ENCODE data around the gene MARS1.

The MARS1 gene

GRCh38 chr12:57548013-57548315 is 60.1 kb downstream of the MARS1 start (continued):
- TF ChIP-seq SCRT1 (tag by site-specific recombination; IDR thresholded peaks at IDR 0.05; ENCODE audit: borderline replicate concordance) (no peak), ZNF580 (tag by site-specific recombination; IDR thresholded peaks at IDR 0.05) (no peak), ZNF654 (tag by site-specific recombination; IDR thresholded peaks at IDR 0.05; ENCODE audit: low read depth) (no peak), ZBTB10 (tag by site-specific recombination; IDR thresholded peaks at IDR 0.05) (no peak), MYNN (tag by site-specific recombination; IDR thresholded peaks at IDR 0.05; ENCODE audit: borderline replicate concordance) (no peak), KLF17 (tag by site-specific recombination; IDR thresholded peaks at IDR 0.05) (no peak), ZNF366 (tag by site-specific recombination; conservative IDR thresholded peaks at IDR 0.05) (no peak), ZNF530 (tag by site-specific recombination; IDR thresholded peaks at IDR 0.05; ENCODE audit: low read depth) (no peak), GLI2 (tag by site-specific recombination; IDR thresholded peaks at IDR 0.05; ENCODE audit: borderline replicate concordance, low read depth) (no peak), ZSCAN5A (tag by site-specific recombination; IDR thresholded peaks at IDR 0.05) (no peak)

GRCh38 chr12:57548488-57548887 is 60.6 kb downstream of the MARS1 start:
- Histone ChIP-seq H3K9me3 (ENCODE audit: control insufficient read depth, insufficient read depth, low read depth, low read length) (no peaks in the 10 kb centered on the region), H3K4me3 (ENCODE audit: low read depth, low read length) (no peak overlapping the region), H3K36me3 (ENCODE audit: control insufficient read depth in 2 of 2, insufficient read depth in 1 of 2, low read length in 2 of 2) (peaks cover 4 to 22% of the 10 kb centered on the region in 2 experiments; a peak in 1 of 3 replicates), H3K27ac (ENCODE audit: extremely low read depth, low read depth, low read length) (no peak overlapping the region), H3K4me1 (ENCODE audit: control insufficient read depth, insufficient read depth, low read length) (peaks cover 5% of the 10 kb centered on the region)
- TF ChIP-seq ZNF433 (tag by site-specific recombination; IDR thresholded peaks at IDR 0.05; ENCODE audit: low read depth) = no peak
- TF ChIP-seq GLIS2 (tag by site-specific recombination; IDR thresholded peaks at IDR 0.05) = no peak
- TF ChIP-seq WT1 (tag by site-specific recombination; IDR thresholded peaks at IDR 0.05) = no peak
- no peak for TF ChIP-seq ZNF654 (tag by site-specific recombination; IDR thresholded peaks at IDR 0.05; ENCODE audit: low read depth)
- no peak for TF ChIP-seq ZNF354C (tag by site-specific recombination; IDR thresholded peaks at IDR 0.05; ENCODE audit: borderline replicate concordance, low read depth)
- TF ChIP-seq ZIC2 (tag by site-specific recombination; IDR thresholded peaks at IDR 0.05) = no peak
- no peak for TF ChIP-seq ZNF23 (tag by site-specific recombination; IDR thresholded peaks at IDR 0.05; ENCODE audit: borderline replicate concordance)
- TF ChIP-seq KLF17 (tag by site-specific recombination; IDR thresholded peaks at IDR 0.05) = no peak
- TF ChIP-seq GLI2 (tag by site-specific recombination; IDR thresholded peaks at IDR 0.05; ENCODE audit: borderline replicate concordance, low read depth) = no peak
- TF ChIP-seq ZNF561 (tag by site-specific recombination; IDR thresholded peaks at IDR 0.05; ENCODE audit: borderline replicate concordance) = no peak
- TF ChIP-seq ZNF391 (tag by site-specific recombination; IDR thresholded peaks at IDR 0.05; ENCODE audit: borderline replicate concordance, low read depth) = no peak
- TF ChIP-seq PRDM10 (tag by site-specific recombination; IDR thresholded peaks at IDR 0.05) = peak; percentile 92
- peak; percentile 85 for TF ChIP-seq ZBTB17 (tag by site-specific recombination; IDR thresholded peaks at IDR 0.05)
- CTCF ChIA-PET = interaction anchor here (0.7 kb wide), 1 partner anchor 729 kb away, joined by 3 read pairs; no protein-coding TSS in a partner anchor
- POLR2A ChIA-PET = no interaction called here
